PC-3 (cell line): ENCODE measurements around the gene ICAM1.

ENCODE experiments used
- CTCF ChIP-seq: fragments of 300-600 bp; sonication (generic); conservative IDR thresholded peaks from 2 replicates; pipeline ENCODE4 v1.5.1; 2017; ENCODE audit warnings: antibody characterized with exemption, low read depth, mild to moderate bottlenecking, low read length
- EZH2 ChIP-seq: fragments of 300-600 bp; sonication (generic); IDR thresholded peaks from one replicate; pipeline ENCODE4 v1.6.1; 2017; ENCODE audit warnings: antibody characterized with exemption, mild to moderate bottlenecking, low read length; ENCODE audit not compliant: unreplicated experiment
- EZH2phosphoT487 ChIP-seq: fragments of 300-600 bp; sonication (generic); IDR thresholded peaks from 2 replicates; pipeline ENCODE4 v1.6.1; 2018; ENCODE audit warnings: mild to moderate bottlenecking, antibody characterized with exemption, low read length, borderline replicate concordance

GRCh38 chr19:10318807-10319682, 48.1 kb downstream of the ICAM1 start:
- TF ChIP-seq CTCF, result no peak
- TF ChIP-seq EZH2, result no peak
- no peak for TF ChIP-seq EZH2phosphoT487
